WTC11 (cell line): Measurements from ENCODE around the gene MYO6.

ENCODE experiments used
- CDX4 ChIP-seq: fragments of 250-450 bp; sonication (Bioruptor Pico); IDR thresholded peaks from 2 replicates; pipeline ENCODE4 v1.9.0; 2021; ENCODE audit warnings: moderate library complexity, mild to moderate bottlenecking, inconsistent platforms, borderline replicate concordance
- CREM ChIP-seq: sonication (generic); formaldehyde crosslinking; IDR thresholded peaks from 2 replicates; pipeline ENCODE4 v1.8.1; 2022; ENCODE audit warnings: mild to moderate bottlenecking, missing genetic modification reagents, moderate library complexity
- CTCF ChIP-seq: fragments of 200-600 bp; IDR thresholded peaks from 2 replicates; pipeline ENCODE4 v1.8.0; 2022; ENCODE audit warnings: antibody characterized with exemption
- E2F1 ChIP-seq: sonication (generic); formaldehyde crosslinking; IDR thresholded peaks from 2 replicates; pipeline ENCODE4 v1.8.0; 2022; ENCODE audit warnings: mild to moderate bottlenecking, missing genetic modification reagents
- FOXP1 ChIP-seq: sonication (generic); formaldehyde crosslinking; IDR thresholded peaks from 2 replicates; pipeline ENCODE4 v1.8.0; 2022; ENCODE audit warnings: missing genetic modification reagents, mild to moderate bottlenecking, moderate library complexity, borderline replicate concordance
- JUN ChIP-seq: sonication (generic); formaldehyde crosslinking; IDR thresholded peaks from 2 replicates; pipeline ENCODE4 v1.8.0; 2023; ENCODE audit warnings: mild to moderate bottlenecking, missing genetic modification reagents
- KAT7 ChIP-seq: sonication (generic); formaldehyde crosslinking; IDR thresholded peaks from 2 replicates; pipeline ENCODE4 v1.8.1; 2023; ENCODE audit warnings: missing genetic modification reagents, mild to moderate bottlenecking, borderline replicate concordance
- MAX ChIP-seq: sonication (generic); formaldehyde crosslinking; IDR thresholded peaks from 2 replicates; pipeline ENCODE4 v1.8.0; 2022; ENCODE audit warnings: mild to moderate bottlenecking, missing genetic modification reagents
- NR2C2 ChIP-seq: sonication (generic); formaldehyde crosslinking; IDR thresholded peaks from 2 replicates; pipeline ENCODE4 v1.8.0; 2022; ENCODE audit warnings: mild to moderate bottlenecking, missing genetic modification reagents
- PREB ChIP-seq: sonication (generic); formaldehyde crosslinking; IDR thresholded peaks from 2 replicates; pipeline ENCODE4 v1.8.1; 2022; ENCODE audit warnings: mild to moderate bottlenecking, missing genetic modification reagents, moderate library complexity, borderline replicate concordance
- SMAD3 ChIP-seq: sonication (generic); formaldehyde crosslinking; IDR thresholded peaks from 2 replicates; pipeline ENCODE4 v1.8.0; 2022; ENCODE audit warnings: missing genetic modification reagents, mild to moderate bottlenecking, borderline replicate concordance
- SP1 ChIP-seq: sonication (generic); formaldehyde crosslinking; conservative IDR thresholded peaks from 2 replicates; pipeline ENCODE4 v1.8.1; 2022; ENCODE audit warnings: missing genetic modification reagents
- ZNF232 ChIP-seq: sonication (generic); formaldehyde crosslinking; IDR thresholded peaks from 2 replicates; pipeline ENCODE4 v1.8.0; 2022; ENCODE audit warnings: mild to moderate bottlenecking, missing genetic modification reagents
- ZNF263 ChIP-seq: sonication (generic); formaldehyde crosslinking; IDR thresholded peaks from 2 replicates; pipeline ENCODE4 v1.8.1; 2022; ENCODE audit warnings: low read depth, mild to moderate bottlenecking, moderate library complexity, missing genetic modification reagents

GRCh38 chr6:75815756-75816155 is 66.7 kb downstream of the MYO6 start:
- TF ChIP-seq CTCF (no peak), NR2C2 (CRISPR knock-in tag) (no peak), CREM (no peak), MAX (CRISPR knock-in tag) (no peak), JUN (CRISPR knock-in tag) (no peak), E2F1 (CRISPR knock-in tag) (no peak), ZNF232 (no peak), KAT7 (CRISPR knock-in tag) (no peak), SMAD3 (CRISPR knock-in tag) (no peak), PREB (no peak), FOXP1 (CRISPR knock-in tag) (no peak), CDX4 (CRISPR knock-in tag) (no peak), ZNF263 (CRISPR knock-in tag) (no peak), SP1 (CRISPR knock-in tag) (no peak)
